Measurements from ENCODE around the gene CDH23. TPM values are rescaled to one million over a fixed set of nuclear protein-coding genes. Genes with fewer than 3 reads are reported as not detected.

The CDH23 gene
- total and polyA plus RNA-seq, 9 of the 15 experiments (the other 6 are each of a cell fraction or from before 2014, with no cell fraction given) = 0.18 to 1.2 (median 0.47) TPM

DNA sequence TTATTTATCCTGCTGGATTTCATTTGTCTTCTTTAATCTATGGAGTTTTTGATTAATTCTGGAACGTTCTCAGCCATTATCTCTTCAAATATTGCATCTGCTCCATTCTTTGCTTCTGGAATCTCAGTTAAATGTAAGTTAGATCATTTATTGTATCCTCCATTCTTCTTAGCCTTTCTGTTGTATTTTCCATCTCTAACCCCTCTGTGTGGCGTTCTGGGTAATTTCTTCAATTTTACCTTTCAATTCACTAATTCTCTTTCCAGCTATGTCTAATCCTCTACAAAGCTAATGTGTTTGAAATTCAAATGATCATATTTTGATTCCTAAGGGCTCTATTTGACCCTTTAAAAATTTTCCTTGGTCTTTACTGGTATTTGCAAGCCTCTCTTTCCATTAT lies 92.4 kb downstream of the CDH23 start:
- intact Hi-C loops (cut with micrococcal nuclease) = loop anchor here (5.0 kb wide), 2 partner anchors 208 to 323 kb away; no protein-coding TSS in a partner anchor
- BruUV-seq (replicated peaks) = no TSS peak

More for the DNA sequence above, 92.4 kb downstream of the CDH23 start:
- no peak overlapping the region for H3K4me2 ChIP-seq (ENCODE audit: insufficient read depth, low read length)
- no peak for FAIRE-seq
- H3K9me1 ChIP-seq (ENCODE audit: control insufficient read depth, insufficient read depth, low read length) = no peaks in the 10 kb centered on the region
- no peaks in the 10 kb centered on the region for H3K79me2 ChIP-seq (ENCODE audit: control insufficient read depth, insufficient read depth, low read length)
- H3K4me1 ChIP-seq (replicated peaks in 1 of 2; ENCODE audit: control insufficient read depth in 2 of 2, insufficient read depth in 2 of 2, low read length in 2 of 2) = no peaks in the 10 kb centered on the region
- H4K20me1 ChIP-seq (replicated peaks; ENCODE audit: control insufficient read depth, insufficient read depth, low read length) = no peaks in the 10 kb centered on the region
- 5% methylated on average over 2 of the region's 2 CpGs for WGBS (ENCODE audit: insufficient coverage, low coverage, missing lambda C conversion rate)
- H2AFZ ChIP-seq (ENCODE audit: low read depth, low read length) = no peak overlapping the region
- H3K36me3 ChIP-seq (ENCODE audit: control insufficient read depth, insufficient read depth, low read length) = no peaks in the 10 kb centered on the region
- ChIA-PET POLR2A (no interaction called here), CTCF (ENCODE audit: low intra/inter-chr PET ratio) (no interaction called here)
- no peak overlapping the region for H3K9ac ChIP-seq (ENCODE audit: insufficient read depth in 1 of 2, low read depth in 2 of 2, low read length in 2 of 2)
- in situ Hi-C loops (cut with MboI) = no loop called here
- DNase-seq (ENCODE audit: extremely low read depth in 1 of 4, low spot score in 3 of 4) = no peak
- TF ChIP-seq NUFIP1 (IDR thresholded peaks at IDR 0.05; ENCODE audit: partially characterized antibody) (no peak), PTBP1 (IDR thresholded peaks at IDR 0.05; ENCODE audit: low read depth, low read length) (no peak), MCM2 (IDR thresholded peaks at IDR 0.05; ENCODE audit: low read depth) (no peak), ZBTB17 (CRISPR knock-in tag; IDR thresholded peaks at IDR 0.05) (no peak), ZNF384 (IDR thresholded peaks at IDR 0.05; ENCODE audit: low read depth, low read length) (no peak), YY1 (IDR thresholded peaks at IDR 0.05; ENCODE audit: borderline replicate concordance in 1 of 3, control insufficient read depth in 1 of 3, extremely low read depth in 1 of 3, insufficient read depth in 3 of 3, insufficient read length in 1 of 3, insufficient replicate concordance in 2 of 3, low read depth in 1 of 3, low read length in 2 of 3) (no peak), CBX3 (IDR thresholded peaks at IDR 0.05; ENCODE audit: borderline replicate concordance in 1 of 2, low read length in 2 of 2) (peak in 1 of 2 experiments; percentile 57; a peak in 1 of 3 replicates)
- TF ChIP-seq, protein P1, sequence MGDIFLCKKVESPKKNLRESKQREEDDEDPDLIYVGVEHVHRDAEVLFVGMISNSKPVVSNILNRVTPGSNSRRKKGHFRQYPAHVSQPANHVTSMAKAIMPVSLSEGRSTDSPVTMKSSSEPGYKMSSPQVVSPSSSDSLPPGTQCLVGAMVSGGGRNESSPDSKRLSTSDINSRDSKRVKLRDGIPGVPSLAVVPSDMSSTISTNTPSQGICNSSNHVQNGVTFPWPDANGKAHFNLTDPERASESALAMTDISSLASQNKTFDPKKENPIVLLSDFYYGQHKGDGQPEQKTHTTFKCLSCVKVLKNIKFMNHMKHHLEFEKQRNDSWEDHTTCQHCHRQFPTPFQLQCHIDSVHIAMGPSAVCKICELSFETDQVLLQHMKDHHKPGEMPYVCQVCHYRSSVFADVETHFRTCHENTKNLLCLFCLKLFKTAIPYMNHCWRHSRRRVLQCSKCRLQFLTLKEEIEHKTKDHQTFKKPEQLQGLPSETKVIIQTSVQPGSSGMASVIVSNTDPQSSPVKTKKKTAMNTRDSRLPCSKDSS (IDR thresholded peaks at IDR 0.05; ENCODE audit: low read depth, partially characterized antibody) = peak; percentile 30
- no peaks in the 10 kb centered on the region for H3K9me3 ChIP-seq (replicated peaks; ENCODE audit: control insufficient read depth, insufficient read depth, low read depth, low read length)
- no peak overlapping the region for H3K4me3 ChIP-seq
- peaks cover 16 to 37% of the 10 kb centered on the region in 2 experiments for H3K27me3 ChIP-seq (ENCODE audit: control insufficient read depth in 2 of 2, insufficient read depth in 2 of 2, low read length in 2 of 2)
- no peak overlapping the region for H3K27ac ChIP-seq (ENCODE audit: extremely low read depth, low read depth, low read length)
- no peak for ATAC-seq
